ENCODE results near the gene HTRA1.

DNA sequence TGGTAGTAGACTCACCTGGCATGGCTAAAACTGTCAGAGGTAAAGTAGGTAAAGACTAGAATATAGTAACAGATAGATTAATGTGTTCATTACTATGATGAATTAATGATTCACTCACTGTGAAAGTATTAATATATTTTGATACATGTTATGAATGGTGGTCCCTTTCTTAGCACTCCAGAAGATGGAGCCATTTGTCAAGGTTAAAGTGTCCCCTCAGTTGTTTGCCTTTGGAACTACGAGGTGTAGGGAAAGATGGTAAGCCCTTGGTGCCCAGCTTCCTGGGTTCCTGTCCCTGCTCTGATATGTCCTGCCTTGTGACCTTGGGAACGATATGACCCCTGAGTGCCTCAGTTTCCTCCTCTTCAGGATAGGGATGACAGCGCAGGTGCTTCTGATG lies 49.4 kb downstream of the HTRA1 start:
- TF ChIP-seq, protein P1, sequence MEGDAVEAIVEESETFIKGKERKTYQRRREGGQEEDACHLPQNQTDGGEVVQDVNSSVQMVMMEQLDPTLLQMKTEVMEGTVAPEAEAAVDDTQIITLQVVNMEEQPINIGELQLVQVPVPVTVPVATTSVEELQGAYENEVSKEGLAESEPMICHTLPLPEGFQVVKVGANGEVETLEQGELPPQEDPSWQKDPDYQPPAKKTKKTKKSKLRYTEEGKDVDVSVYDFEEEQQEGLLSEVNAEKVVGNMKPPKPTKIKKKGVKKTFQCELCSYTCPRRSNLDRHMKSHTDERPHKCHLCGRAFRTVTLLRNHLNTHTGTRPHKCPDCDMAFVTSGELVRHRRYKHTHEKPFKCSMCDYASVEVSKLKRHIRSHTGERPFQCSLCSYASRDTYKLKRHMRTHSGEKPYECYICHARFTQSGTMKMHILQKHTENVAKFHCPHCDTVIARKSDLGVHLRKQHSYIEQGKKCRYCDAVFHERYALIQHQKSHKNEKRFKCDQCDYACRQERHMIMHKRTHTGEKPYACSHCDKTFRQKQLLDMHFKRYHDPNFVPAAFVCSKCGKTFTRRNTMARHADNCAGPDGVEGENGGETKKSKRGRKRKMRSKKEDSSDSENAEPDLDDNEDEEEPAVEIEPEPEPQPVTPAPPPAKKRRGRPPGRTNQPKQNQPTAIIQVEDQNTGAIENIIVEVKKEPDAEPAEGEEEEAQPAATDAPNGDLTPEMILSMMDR (IDR thresholded peaks at IDR 0.05 in 4 of 5, conservative IDR thresholded peaks at IDR 0.05 in 1 of 5), result no peak
- TF ChIP-seq POLR2A (IDR thresholded peaks at IDR 0.05), result no peak
